SK-N-SH (cell line): ENCODE results near the gene MIAT. TPM values are rescaled to one million over a fixed set of nuclear protein-coding genes. Genes with fewer than 3 reads are reported as not detected.

ENCODE experiments used
- CTCF ChIA-PET: fragments of 300-600, 350-600 bp; formaldehyde crosslinking; extraction: SDS; loops from one replicate; lab custom pipeline; 2021; lab: Yijun Ruan, JAX
- POLR2A ChIA-PET: fragments of 350-600 bp; sonication (Branson Sonifier 250); formaldehyde crosslinking; extraction: SDS; loops from one replicate; lab custom pipeline; 2020; ENCODE audit warnings: antibody characterized with exemption, inconsistent platforms; lab: Yijun Ruan, JAX
- DNase-seq: peaks from one replicate; pipeline ENCODE4 v3.0.0; 2012
- H2AFZ ChIP-seq: fragments of 200-600 bp; sonication (generic); 2 replicates; pipeline ENCODE4 v1.8.1; 2016; ENCODE audit warnings: antibody characterized with exemption, mild to moderate bottlenecking, low read depth
- H3F3A ChIP-seq: fragments of 200-600 bp; sonication (generic); replicated peaks from 2 replicates; pipeline ENCODE3; 2016; ENCODE audit warnings: antibody characterized with exemption, mild to moderate bottlenecking; ENCODE audit not compliant: insufficient read depth
- H3K27ac ChIP-seq, 2 experiments: fragments of 200-500 bp in 1 of 2; fragments of 200-600 bp in 1 of 2; sonication (Bioruptor generic) in 1 of 2; sonication (generic), shearing (Covaris generic) in 1 of 2; 2 replicates each; pipeline versions ENCODE4 v1.5.1 to v1.6.1; 2014 to 2016; ENCODE audit warnings: low read depth in 2 of 2, inconsistent platforms in 1 of 2, low read length in 1 of 2, mild to moderate bottlenecking in 1 of 2, mixed read lengths in 1 of 2
- H3K27me3 ChIP-seq: fragments of 200-600 bp; sonication (generic), shearing (Covaris generic); 2 replicates; pipeline ENCODE4 v1.6.1; 2016; ENCODE audit warnings: mixed run types; ENCODE audit not compliant: insufficient read depth
- H3K36me3 ChIP-seq, 2 experiments: fragments of 200-500 bp in 1 of 2; fragments of 200-600 bp in 1 of 2; sonication (Bioruptor generic) in 1 of 2; sonication (generic) in 1 of 2; replicated peaks in 1 of 2; 2 replicates each; pipeline versions ENCODE3 to v1.5.1; 2014 to 2016; ENCODE audit warnings: low read length in 1 of 2, mild to moderate bottlenecking in 1 of 2; ENCODE audit not compliant: insufficient read depth in 2 of 2, control insufficient read depth in 1 of 2
- H3K4me1 ChIP-seq, 2 experiments: fragments of 200-500 bp in 1 of 2; fragments of 200-600 bp in 1 of 2; sonication (Bioruptor generic) in 1 of 2; sonication (generic), shearing (Covaris generic) in 1 of 2; 2 replicates each; pipeline versions ENCODE4 v1.5.1 to v1.6.1; 2014 to 2016; ENCODE audit warnings: low read depth in 1 of 2, low read length in 1 of 2, mixed run types in 1 of 2; ENCODE audit not compliant: insufficient read depth in 2 of 2, control insufficient read depth in 1 of 2
- H3K4me2 ChIP-seq: fragments of 200-600 bp; sonication (generic), shearing (Covaris generic); 2 replicates; pipeline ENCODE4 v1.6.1; 2017; ENCODE audit warnings: mixed run types
- H3K4me3 ChIP-seq, 2 experiments: fragments of 200-500 bp in 1 of 2; fragments of 200-600 bp in 1 of 2; sonication (Bioruptor generic) in 1 of 2; sonication (generic), shearing (Covaris generic) in 1 of 2; 2 replicates each; pipeline versions ENCODE4 v1.5.1 to v1.8.1; 2014 to 2016; ENCODE audit warnings: low read depth in 2 of 2, inconsistent platforms in 1 of 2, low read length in 1 of 2, mild to moderate bottlenecking in 1 of 2, mixed read lengths in 1 of 2, moderate library complexity in 1 of 2
- H3K79me2 ChIP-seq: fragments of 200-600 bp; sonication (generic); 2 replicates; pipeline ENCODE4 v1.8.1; 2017; ENCODE audit warnings: mild to moderate bottlenecking; ENCODE audit not compliant: insufficient read depth
- H3K9ac ChIP-seq: fragments of 200-600 bp; sonication (generic); 2 replicates; pipeline ENCODE4 v1.6.1; 2017; ENCODE audit warnings: mixed run types
- H3K9me2 ChIP-seq: fragments of 200-600 bp; sonication (generic); 2 replicates; pipeline ENCODE4 v1.6.1; 2017; ENCODE audit warnings: mixed run types
- H3K9me3 ChIP-seq: fragments of 200-600 bp; sonication (generic); 2 replicates; pipeline ENCODE4 v1.6.1; 2017; ENCODE audit warnings: mixed run types, mild to moderate bottlenecking, moderate library complexity
- H4K20me1 ChIP-seq: fragments of 200-600 bp; sonication (generic); 2 replicates; pipeline ENCODE4 v1.6.1; 2017; ENCODE audit warnings: mild to moderate bottlenecking, mixed run types; ENCODE audit not compliant: insufficient read depth
- CTCF ChIP-seq: fragments of 200-600 bp; sonication (generic); IDR thresholded peaks from 2 replicates; pipeline ENCODE4 v1.6.1; 2017; ENCODE audit warnings: antibody characterized with exemption, mild to moderate bottlenecking, moderate library complexity
- ELF1 ChIP-seq: IDR thresholded peaks from 2 replicates; pipeline ENCODE4 v1.4.0; 2012
- EP300 ChIP-seq, 2 experiments: IDR thresholded peaks; 2 replicates each; pipeline versions ENCODE4 v1.4.0 to v1.6.1; 2012; ENCODE audit warnings: borderline replicate concordance in 1 of 2, low read depth in 1 of 2, low read length in 1 of 2
- EZH2phosphoT487 ChIP-seq: fragments of 200-600 bp; sonication (generic); IDR thresholded peaks from 2 replicates; pipeline ENCODE4 v1.6.1; 2017; ENCODE audit warnings: low read depth, mixed run types, mild to moderate bottlenecking, antibody characterized with exemption, moderate library complexity, borderline replicate concordance
- FOXJ3 ChIP-seq: sonication (generic); formaldehyde crosslinking; IDR thresholded peaks from 2 replicates; pipeline ENCODE4 v1.5.1; 2020; ENCODE audit warnings: mild to moderate bottlenecking, missing genetic modification reagents
- GABPA ChIP-seq: IDR thresholded peaks from 2 replicates; pipeline ENCODE4 v1.4.0; 2012; ENCODE audit warnings: low read depth, mild to moderate bottlenecking
- IRF3 ChIP-seq: fragments of 150-350 bp; IDR thresholded peaks from 2 replicates; pipeline ENCODE4 v1.6.1; 2016; ENCODE audit warnings: mild to moderate bottlenecking, low read depth, low read length
- MAX ChIP-seq: IDR thresholded peaks from 2 replicates; pipeline ENCODE4 v1.4.0; 2012; ENCODE audit warnings: low read depth
- MEF2A ChIP-seq: IDR thresholded peaks from 2 replicates; pipeline ENCODE4 v1.4.0; 2012; ENCODE audit warnings: low read depth, borderline replicate concordance
- NFIC ChIP-seq: IDR thresholded peaks from 2 replicates; pipeline ENCODE4 v1.4.0; 2012; ENCODE audit warnings: borderline replicate concordance
- NRF1 ChIP-seq: IDR thresholded peaks from 2 replicates; pipeline ENCODE4 v1.6.1; 2012; ENCODE audit warnings: low read depth, mild to moderate bottlenecking, low read length
- PBX3 ChIP-seq: IDR thresholded peaks from 2 replicates; pipeline ENCODE4; 2012
- RAD21 ChIP-seq: IDR thresholded peaks from 2 replicates; pipeline ENCODE4 v1.6.1; 2012; ENCODE audit warnings: mild to moderate bottlenecking, low read length
- RFX5 ChIP-seq: IDR thresholded peaks from 2 replicates; pipeline ENCODE4 v1.6.1; 2012; ENCODE audit warnings: mild to moderate bottlenecking, improper control_type of control experiment, low read length
- RXRA ChIP-seq: IDR thresholded peaks from 2 replicates; pipeline ENCODE4 v1.4.0; 2012; ENCODE audit warnings: low read depth, mild to moderate bottlenecking, borderline replicate concordance
- SIN3A ChIP-seq: IDR thresholded peaks from 2 replicates; pipeline ENCODE4 v1.6.1; 2012; ENCODE audit warnings: low read depth, mild to moderate bottlenecking, low read length, moderate library complexity, borderline replicate concordance
- SMC3 ChIP-seq: IDR thresholded peaks from 2 replicates; pipeline ENCODE4 v1.6.1; 2012; ENCODE audit warnings: low read depth, low read length, improper control_type of control experiment
- TAF1 ChIP-seq: IDR thresholded peaks from 2 replicates; pipeline ENCODE4 v1.6.1; 2012; ENCODE audit warnings: low read depth, mild to moderate bottlenecking, low read length, moderate library complexity, borderline replicate concordance
- TCF12 ChIP-seq: IDR thresholded peaks from 2 replicates; pipeline ENCODE4 v1.4.0; 2012
- TEAD4 ChIP-seq: IDR thresholded peaks from 2 replicates; pipeline ENCODE4 v1.4.0; 2012; ENCODE audit warnings: mild to moderate bottlenecking, borderline replicate concordance; ENCODE audit not compliant: insufficient read depth
- USF1 ChIP-seq: IDR thresholded peaks from 2 replicates; pipeline ENCODE4 v1.4.0; 2012; ENCODE audit warnings: low read depth, borderline replicate concordance
- YY1 ChIP-seq: IDR thresholded peaks from 2 replicates; pipeline ENCODE4 v1.4.0; 2012; ENCODE audit warnings: low read depth, mild to moderate bottlenecking
- WGBS: methylation state at CpG from one replicate; pipeline ENCODE4 v1.1.6; 2017; ENCODE audit warnings: low lambda C conversion rate; 5-methylcytosine and 5-hydroxymethylcytosine counted together
- polyA plus RNA-seq, 3 experiments: library from polyadenylated mRNA; depleted of rRNA; stranded (reverse); fragments of >200 nt; gene quantifications; 2 replicates each; pipeline ENCODE4 v1.2.3, GENCODE V29; 2012

The MIAT gene
- polyA plus RNA-seq, 1 of the 3 experiments (the other 2 are of a cell fraction), result 5.4 TPM

GRCh38 chr22:26675687-26676268 is 18.4 kb downstream of the MIAT start:
- Histone ChIP-seq H3K9me3 (no peaks in the 10 kb centered on the region), H3K27me3 (no peaks in the 10 kb centered on the region), H3K4me3 (no peak overlapping the region), H4K20me1 (no peaks in the 10 kb centered on the region), H3K36me3 (peaks cover 0 to 4% of the 10 kb centered on the region in 2 experiments), H3K4me1 (peaks cover 15 to 36% of the 10 kb centered on the region in 2 experiments; a peak in 3 of 4 replicates), H3K9ac (no peak overlapping the region), H3F3A (peaks cover 16% of the 10 kb centered on the region), H3K9me2 (no peaks in the 10 kb centered on the region), H3K27ac (no peak overlapping the region), H2AFZ (no peak overlapping the region), H3K4me2 (no peak overlapping the region), H3K79me2 (peaks cover 32% of the 10 kb centered on the region)
- ChIA-PET CTCF (no interaction called here), POLR2A (no interaction called here)
- TF ChIP-seq SIN3A, result no peak
- TF ChIP-seq FOXJ3, result no peak
- no peak for TF ChIP-seq TAF1
- TF ChIP-seq PBX3, result no peak
- no peak for TF ChIP-seq TEAD4
- no peak for TF ChIP-seq MEF2A
- TF ChIP-seq IRF3, result no peak
- TF ChIP-seq EP300 (IDR thresholded peaks at IDR 0.05; ENCODE audit: borderline replicate concordance in 1 of 2, low read depth in 1 of 2, low read length in 1 of 2), result no peak
- TF ChIP-seq RXRA, result no peak
- no peak for TF ChIP-seq TCF12
- TF ChIP-seq GABPA, result no peak
- TF ChIP-seq SMC3, result no peak
- no peak for TF ChIP-seq RFX5
- 90% methylated on average over 4 of the region's 4 CpGs for WGBS
- no peak for DNase-seq

- peaks cover 13% of the 10 kb centered on the region for H3F3A ChIP-seq
- H4K20me1 ChIP-seq, result no peaks in the 10 kb centered on the region
- H3K4me3 ChIP-seq, result no peak overlapping the region
- H3K4me2 ChIP-seq, result no peak overlapping the region
- H3K9ac ChIP-seq, result no peak overlapping the region
- H3K27ac ChIP-seq, result no peak overlapping the region
- WGBS, result 90% methylated on average over 5 of the region's 5 CpGs
- H3K4me1 ChIP-seq, result peaks cover 12 to 26% of the 10 kb centered on the region in 2 experiments; a peak in 3 of 4 replicates
- H2AFZ ChIP-seq, result no peak overlapping the region
- ChIA-PET CTCF (no interaction called here), POLR2A (no interaction called here)
- peaks cover 32% of the 10 kb centered on the region for H3K79me2 ChIP-seq
- H3K36me3 ChIP-seq, result peaks cover 6% of the 10 kb centered on the region in 2 experiments
- no peaks in the 10 kb centered on the region for H3K27me3 ChIP-seq
- no peaks in the 10 kb centered on the region for H3K9me3 ChIP-seq
- no peak for DNase-seq
- no peaks in the 10 kb centered on the region for H3K9me2 ChIP-seq
- TF ChIP-seq ELF1 (no peak), NRF1 (no peak), TAF1 (no peak), YY1 (no peak), MEF2A (no peak), TCF12 (no peak), EZH2phosphoT487 (no peak), NFIC (no peak), RFX5 (no peak), USF1 (no peak), RAD21 (no peak), FOXJ3 (no peak), CTCF (no peak), EP300 (IDR thresholded peaks at IDR 0.05; ENCODE audit: borderline replicate concordance in 1 of 2, low read depth in 1 of 2, low read length in 1 of 2) (no peak), MAX (no peak)
Observed at GRCh38 chr22:26677217-26677616, 19.8 kb downstream of the MIAT start.
